GM20000 (cell line): Measurements from ENCODE around the gene TGM5.

ENCODE experiments used
- DNase-seq: peaks from one replicate; pipeline ENCODE4 v3.0.0; 2012; ENCODE audit warnings: low spot score
- CTCF ChIP-seq: IDR thresholded peaks from 2 replicates; pipeline ENCODE4 v1.5.1; 2012; ENCODE audit warnings: mild to moderate bottlenecking, control low read depth; ENCODE audit errors: extremely low read depth, missing control alignments

TGM5 gene

GRCh38 chr15:43184407-43185124 lies 82.2 kb downstream of the TGM5 start:
- DNase-seq = no peak
- TF ChIP-seq CTCF = no peak

DNA sequence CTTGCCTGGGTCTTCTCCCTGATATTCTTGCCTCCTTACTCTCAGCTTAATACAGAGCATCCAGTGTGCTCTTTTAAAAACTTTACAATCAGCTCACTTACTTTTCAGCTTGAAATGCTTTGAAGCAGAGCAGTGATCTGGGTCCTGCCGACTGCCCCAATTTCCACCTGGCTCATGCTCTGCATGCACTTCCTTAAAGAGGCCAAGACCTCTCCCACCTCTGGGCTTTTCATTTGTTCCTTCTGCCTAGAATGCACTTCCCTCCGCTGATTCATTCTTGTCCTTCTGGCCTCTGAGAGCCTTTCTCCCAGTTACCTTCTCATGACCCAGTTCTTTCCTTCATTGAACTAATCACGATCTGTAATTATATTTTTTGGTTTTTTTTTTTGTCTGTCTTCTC lies 83.5 kb downstream of the TGM5 start:
- no peak for DNase-seq
- no peak for TF ChIP-seq CTCF
